Measurements from ENCODE around the gene CSF3.

Gene CSF3

DNA sequence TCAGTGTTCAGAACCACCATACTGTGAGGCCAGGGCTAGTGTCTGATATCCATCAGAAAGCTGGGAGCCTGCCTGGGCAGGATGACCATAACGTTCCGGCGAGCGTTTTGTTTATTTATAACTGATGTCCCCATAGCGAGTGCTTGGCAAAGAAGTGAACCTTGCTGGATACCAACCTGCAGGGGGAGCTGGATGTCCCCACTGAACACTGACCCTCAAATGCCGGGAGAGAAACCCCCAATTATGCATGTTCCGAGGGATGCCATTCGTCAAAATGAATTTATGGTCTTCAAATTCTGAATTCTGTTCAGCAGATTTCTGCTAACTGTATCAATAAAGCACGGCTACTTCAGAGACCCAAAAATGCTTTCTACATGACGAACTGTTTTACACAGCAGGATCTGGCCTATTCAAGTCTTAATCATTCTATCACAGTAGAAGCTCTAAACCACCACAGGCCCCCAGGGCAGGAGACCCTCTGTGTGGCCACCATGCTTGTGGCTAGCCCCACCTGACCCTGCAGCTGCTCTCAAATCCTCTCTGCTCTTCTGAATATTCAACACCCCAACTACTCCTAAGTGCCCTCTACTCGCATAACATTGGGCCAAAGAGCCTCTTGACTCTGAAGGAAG is 23.8 kb downstream of the CSF3 start:
- no peak overlapping the region for H3K4me3 ChIP-seq (ENCODE audit: insufficient read depth, low read length, poor library complexity, severe bottlenecking)
- H3K27ac ChIP-seq (ENCODE audit: low read depth, low read length), result no peak overlapping the region
- H3K9me2 ChIP-seq (replicated peaks; ENCODE audit: insufficient read depth, low read length), result no peaks in the 10 kb centered on the region
- no peaks in the 10 kb centered on the region for H3K27me3 ChIP-seq (ENCODE audit: low read length)
- no peaks in the 10 kb centered on the region for H3K36me3 ChIP-seq (ENCODE audit: low read length)
- H3K79me2 ChIP-seq (ENCODE audit: insufficient read depth, low read length), result no peaks in the 10 kb centered on the region
- no peak overlapping the region for H3K4me2 ChIP-seq (ENCODE audit: low read depth, low read length, poor library complexity, severe bottlenecking)
- H3K9me3 ChIP-seq (ENCODE audit: insufficient read depth, low read length), result no peaks in the 10 kb centered on the region
- no peak overlapping the region for H2AFZ ChIP-seq (ENCODE audit: low read depth, low read length, severe bottlenecking)
- H3K9ac ChIP-seq (ENCODE audit: low read length), result no peak overlapping the region
- no peak for TF ChIP-seq EZH2phosphoT487 (conservative IDR thresholded peaks at IDR 0.05; ENCODE audit: low read length)
- TF ChIP-seq, protein P1, sequence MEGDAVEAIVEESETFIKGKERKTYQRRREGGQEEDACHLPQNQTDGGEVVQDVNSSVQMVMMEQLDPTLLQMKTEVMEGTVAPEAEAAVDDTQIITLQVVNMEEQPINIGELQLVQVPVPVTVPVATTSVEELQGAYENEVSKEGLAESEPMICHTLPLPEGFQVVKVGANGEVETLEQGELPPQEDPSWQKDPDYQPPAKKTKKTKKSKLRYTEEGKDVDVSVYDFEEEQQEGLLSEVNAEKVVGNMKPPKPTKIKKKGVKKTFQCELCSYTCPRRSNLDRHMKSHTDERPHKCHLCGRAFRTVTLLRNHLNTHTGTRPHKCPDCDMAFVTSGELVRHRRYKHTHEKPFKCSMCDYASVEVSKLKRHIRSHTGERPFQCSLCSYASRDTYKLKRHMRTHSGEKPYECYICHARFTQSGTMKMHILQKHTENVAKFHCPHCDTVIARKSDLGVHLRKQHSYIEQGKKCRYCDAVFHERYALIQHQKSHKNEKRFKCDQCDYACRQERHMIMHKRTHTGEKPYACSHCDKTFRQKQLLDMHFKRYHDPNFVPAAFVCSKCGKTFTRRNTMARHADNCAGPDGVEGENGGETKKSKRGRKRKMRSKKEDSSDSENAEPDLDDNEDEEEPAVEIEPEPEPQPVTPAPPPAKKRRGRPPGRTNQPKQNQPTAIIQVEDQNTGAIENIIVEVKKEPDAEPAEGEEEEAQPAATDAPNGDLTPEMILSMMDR (IDR thresholded peaks at IDR 0.05; ENCODE audit: insufficient read depth, low read length, poor library complexity, severe bottlenecking), result no peak
- no peaks in the 10 kb centered on the region for H4K20me1 ChIP-seq (ENCODE audit: low read depth, low read length)
- H3F3A ChIP-seq (ENCODE audit: insufficient read depth), result no peaks in the 10 kb centered on the region

DNA sequence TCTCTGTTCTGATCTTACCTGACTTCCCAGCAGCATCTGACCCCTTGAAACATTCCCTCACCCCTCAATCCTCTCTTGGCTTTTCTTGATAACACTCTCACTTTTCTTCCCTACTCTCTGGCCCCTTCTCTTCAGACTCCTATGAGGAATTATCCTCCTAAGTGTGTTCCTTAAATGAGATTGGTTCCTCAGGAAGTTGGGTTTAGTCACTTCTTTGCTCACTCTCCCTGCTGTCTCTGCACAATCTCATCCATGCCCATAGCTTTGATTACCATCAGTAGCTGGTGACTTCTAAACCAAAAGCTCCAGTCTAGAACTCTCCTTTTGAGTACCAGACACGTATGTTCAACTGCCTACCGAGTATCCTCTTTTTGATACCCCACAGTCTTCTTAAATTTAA is 26.0 kb downstream of the CSF3 start:
- no peaks in the 10 kb centered on the region for H3K9me2 ChIP-seq (replicated peaks; ENCODE audit: insufficient read depth, low read length)
- no peak overlapping the region for H3K9ac ChIP-seq (ENCODE audit: low read length)
- H3K36me3 ChIP-seq (ENCODE audit: low read length), result no peaks in the 10 kb centered on the region
- TF ChIP-seq, protein P1 (IDR thresholded peaks at IDR 0.05; ENCODE audit: insufficient read depth, low read length, poor library complexity, severe bottlenecking), result no peak
- no peak for TF ChIP-seq EZH2phosphoT487 (conservative IDR thresholded peaks at IDR 0.05; ENCODE audit: low read length)
- no peaks in the 10 kb centered on the region for H4K20me1 ChIP-seq (ENCODE audit: low read depth, low read length)
- H3F3A ChIP-seq (ENCODE audit: insufficient read depth), result no peaks in the 10 kb centered on the region
- no peaks in the 10 kb centered on the region for H3K27me3 ChIP-seq (ENCODE audit: low read length)
- no peaks in the 10 kb centered on the region for H3K79me2 ChIP-seq (ENCODE audit: insufficient read depth, low read length)
- no peak overlapping the region for H3K27ac ChIP-seq (ENCODE audit: low read depth, low read length)
- no peak overlapping the region for H3K4me3 ChIP-seq (ENCODE audit: insufficient read depth, low read length, poor library complexity, severe bottlenecking)
- H3K4me2 ChIP-seq (ENCODE audit: low read depth, low read length, poor library complexity, severe bottlenecking), result no peak overlapping the region
- no peaks in the 10 kb centered on the region for H3K9me3 ChIP-seq (ENCODE audit: insufficient read depth, low read length)
- no peak overlapping the region for H2AFZ ChIP-seq (ENCODE audit: low read depth, low read length, severe bottlenecking)

DNA sequence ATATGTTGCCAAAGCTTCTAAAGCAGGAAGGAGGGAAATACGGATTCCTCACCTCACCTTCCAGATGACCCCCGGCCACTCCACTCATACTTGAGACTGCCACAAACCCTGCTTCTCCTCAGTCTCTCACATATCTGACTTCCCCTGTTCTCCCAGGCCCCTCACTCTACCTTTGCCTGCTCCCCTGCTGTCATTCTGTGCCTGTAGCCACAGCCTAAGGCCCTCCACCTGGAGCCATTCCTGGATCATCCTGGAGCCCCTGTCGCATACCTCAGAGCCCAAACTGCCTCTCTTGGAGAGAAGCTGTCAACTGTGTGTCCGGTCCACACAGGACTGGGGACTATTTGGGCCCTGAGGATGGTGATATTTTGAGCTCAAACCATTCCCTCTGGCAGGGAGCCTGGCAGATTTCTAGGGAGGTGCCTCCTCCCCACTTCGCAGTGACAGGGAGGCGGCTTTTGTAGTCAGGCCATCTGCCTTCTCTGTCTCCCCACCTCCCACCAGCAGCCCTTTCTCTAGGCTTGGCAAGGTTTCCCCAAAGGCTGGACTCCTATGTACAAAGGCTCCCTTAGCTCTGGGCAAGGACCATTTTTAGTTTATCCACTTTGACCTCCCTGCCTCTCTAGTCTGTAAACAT is 41.3 kb downstream of the CSF3 start:
- Histone ChIP-seq H4K20me1 (ENCODE audit: low read depth, low read length) (no peaks in the 10 kb centered on the region), H3K4me3 (ENCODE audit: insufficient read depth, low read length, poor library complexity, severe bottlenecking) (no peak overlapping the region), H2AFZ (ENCODE audit: low read depth, low read length, severe bottlenecking) (no peak overlapping the region), H3K9me3 (ENCODE audit: insufficient read depth, low read length) (no peaks in the 10 kb centered on the region), H3K36me3 (ENCODE audit: low read length) (no peaks in the 10 kb centered on the region), H3K79me2 (ENCODE audit: insufficient read depth, low read length) (no peaks in the 10 kb centered on the region), H3K4me2 (ENCODE audit: low read depth, low read length, poor library complexity, severe bottlenecking) (no peak overlapping the region), H3K27me3 (ENCODE audit: low read length) (no peaks in the 10 kb centered on the region), H3K27ac (ENCODE audit: low read depth, low read length) (no peak overlapping the region), H3K9ac (ENCODE audit: low read length) (no peak overlapping the region), H3K9me2 (replicated peaks; ENCODE audit: insufficient read depth, low read length) (no peaks in the 10 kb centered on the region), H3F3A (ENCODE audit: insufficient read depth) (no peaks in the 10 kb centered on the region)
- TF ChIP-seq, protein P1 (IDR thresholded peaks at IDR 0.05; ENCODE audit: insufficient read depth, low read length, poor library complexity, severe bottlenecking), result no peak
- TF ChIP-seq EZH2phosphoT487 (conservative IDR thresholded peaks at IDR 0.05; ENCODE audit: low read length), result no peak

All from SU-DHL-6 (cell line).